Stimulated activated effector memory CD8-positive, alpha-beta T cell treated with anti-CD3 and anti-CD28 coated beads, Interleukin-12 subunit alpha, Interleukin-12 subunit beta, amount 100 ng/mL, for 72 hours (primary cell): ENCODE results near the gene GBP2.

Source experiments
- ATAC-seq: fragments of 150-1000 bp; cut with Tn5 transposase; 2 replicates; pipeline ENCODE4 v1.10.0; 2021
- DNase-seq, 2 donors: peaks; one replicate each; pipeline ENCODE4 v3.0.0; 2021 to 2022; ENCODE audit warnings: low spot score in 2 of 2
- H3K27ac Mint-ChIP-seq: one replicate; pipeline ENCODE4 v1.8.0; 2022; ENCODE audit warnings: mild to moderate bottlenecking, mixed read lengths
- H3K36me3 Mint-ChIP-seq: one replicate; pipeline ENCODE4 v1.8.0; 2022; ENCODE audit warnings: mild to moderate bottlenecking, mixed read lengths
- H3K4me1 Mint-ChIP-seq: one replicate; pipeline ENCODE4 v1.8.0; 2022; ENCODE audit warnings: mixed read lengths
- H3K4me3 Mint-ChIP-seq: one replicate; pipeline ENCODE4 v1.8.0; 2022; ENCODE audit warnings: mild to moderate bottlenecking, mixed read lengths
- H3K9me3 Mint-ChIP-seq: one replicate; pipeline ENCODE4 v1.8.0; 2022; ENCODE audit warnings: mixed read lengths

Gene GBP2, protein sequence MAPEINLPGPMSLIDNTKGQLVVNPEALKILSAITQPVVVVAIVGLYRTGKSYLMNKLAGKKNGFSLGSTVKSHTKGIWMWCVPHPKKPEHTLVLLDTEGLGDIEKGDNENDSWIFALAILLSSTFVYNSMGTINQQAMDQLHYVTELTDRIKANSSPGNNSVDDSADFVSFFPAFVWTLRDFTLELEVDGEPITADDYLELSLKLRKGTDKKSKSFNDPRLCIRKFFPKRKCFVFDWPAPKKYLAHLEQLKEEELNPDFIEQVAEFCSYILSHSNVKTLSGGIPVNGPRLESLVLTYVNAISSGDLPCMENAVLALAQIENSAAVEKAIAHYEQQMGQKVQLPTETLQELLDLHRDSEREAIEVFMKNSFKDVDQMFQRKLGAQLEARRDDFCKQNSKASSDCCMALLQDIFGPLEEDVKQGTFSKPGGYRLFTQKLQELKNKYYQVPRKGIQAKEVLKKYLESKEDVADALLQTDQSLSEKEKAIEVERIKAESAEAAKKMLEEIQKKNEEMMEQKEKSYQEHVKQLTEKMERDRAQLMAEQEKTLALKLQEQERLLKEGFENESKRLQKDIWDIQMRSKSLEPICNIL

DNA sequence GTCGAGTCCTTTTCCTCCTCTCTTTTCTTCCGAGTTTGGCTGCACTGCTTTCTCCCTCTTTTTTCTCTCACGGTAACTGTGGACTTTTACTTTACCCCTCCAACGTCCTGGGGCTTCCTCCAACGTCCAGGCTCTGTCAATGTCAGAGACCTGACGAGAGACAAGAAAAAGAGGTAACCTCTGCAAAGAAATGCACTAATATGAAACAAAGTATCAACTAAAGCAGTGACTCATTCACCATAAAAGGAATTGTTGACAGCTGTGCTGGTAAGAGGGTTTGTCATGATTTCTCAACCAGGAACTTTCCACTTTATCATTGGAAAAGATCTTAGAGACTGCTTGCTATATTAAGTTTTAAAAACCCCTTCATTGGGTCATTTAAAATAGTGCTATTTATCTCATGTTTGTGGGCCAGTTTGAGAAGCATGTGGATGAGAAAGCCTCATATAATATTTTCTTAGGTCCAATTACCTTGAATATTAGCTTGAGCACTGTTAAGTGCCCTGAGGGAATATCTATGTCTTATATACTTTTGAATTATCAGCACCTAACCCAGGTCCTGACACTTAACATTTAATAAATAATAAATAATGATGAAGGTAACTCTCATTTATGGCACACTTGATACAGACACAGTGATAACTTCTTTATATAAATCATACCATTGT lies at the start of gene GBP2:
GBP2 (minus strand) TSS at position 202 of the 668 bp plus-strand sequence. CDS start 4,148 bp downstream, outside the sequence.
- Mint-ChIP-seq H3K4me1 (peaks cover 56% of the 10 kb centered on the region), H3K9me3 (no peaks in the 10 kb centered on the region), H3K27ac (peak within 1 kb of the TSS; percentile 92), H3K4me3 (peak within 1 kb of the TSS; percentile 83), H3K36me3 (peaks cover 26% of the 10 kb centered on the region)
- DNase-seq (peak in 1 of 2 donors; percentile 69), ATAC-seq (peak; percentile 86)

DNA sequence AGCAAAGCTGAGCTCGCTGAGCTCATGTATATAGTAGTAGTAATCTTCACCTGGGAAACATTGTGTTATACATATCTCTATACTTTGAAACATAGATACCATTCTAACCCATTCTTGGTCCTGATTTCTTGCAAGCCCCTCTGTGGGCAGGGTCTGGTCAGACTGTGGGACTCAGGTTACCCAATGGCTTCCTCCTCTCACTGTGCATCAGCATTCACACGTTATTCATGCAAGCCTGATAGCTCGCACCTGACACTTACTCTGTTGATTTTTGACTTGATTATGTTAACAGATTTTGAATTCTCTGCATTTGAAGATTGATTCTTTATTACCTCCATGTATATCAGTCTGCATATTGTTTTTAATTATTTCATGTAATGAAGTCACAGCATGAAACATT lies 48.6 kb upstream of the GBP2 start:
- ATAC-seq (no peak), DNase-seq (no peak)
- Mint-ChIP-seq H3K36me3 (no peaks in the 10 kb centered on the region), H3K4me3 (no peak overlapping the region), H3K9me3 (no peaks in the 10 kb centered on the region), H3K27ac (no peak overlapping the region), H3K4me1 (peaks cover 12% of the 10 kb centered on the region)

DNA sequence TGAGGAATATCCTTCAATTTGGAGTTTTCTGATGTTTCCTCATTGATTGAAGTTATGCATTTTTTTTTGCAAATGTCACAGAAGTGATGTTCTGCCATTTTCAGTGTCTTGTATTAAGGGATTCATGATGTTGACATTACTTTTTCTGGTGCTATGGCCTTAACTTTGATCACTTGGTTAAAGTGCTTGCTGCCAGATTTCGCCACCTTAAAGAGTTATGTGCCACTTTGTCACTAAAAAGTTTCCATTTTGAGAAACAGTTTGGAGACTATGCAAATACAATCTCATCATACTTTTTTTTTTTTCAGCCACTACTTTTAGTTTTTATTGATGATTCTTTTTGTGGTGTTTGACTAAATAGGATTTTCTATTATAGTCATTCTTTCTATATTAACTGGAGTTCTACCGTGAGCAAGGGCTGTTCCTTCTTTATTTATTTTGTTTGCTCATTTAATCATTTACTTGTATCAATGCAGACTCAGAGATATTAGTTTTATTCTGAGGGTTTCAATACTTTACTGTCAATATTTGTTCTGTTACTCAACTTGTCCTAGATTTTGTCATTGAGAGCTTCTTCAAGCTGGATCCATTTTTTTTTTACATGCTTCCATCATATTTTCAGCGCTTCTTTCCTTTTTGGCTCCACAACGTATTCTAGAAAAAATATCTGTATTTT lies 46.7 kb upstream of the GBP2 start:
- no peak overlapping the region for H3K4me3 Mint-ChIP-seq
- DNase-seq (no peak), ATAC-seq (no peak)
- H3K4me1 Mint-ChIP-seq = peaks cover 12% of the 10 kb centered on the region
- H3K36me3 Mint-ChIP-seq = no peaks in the 10 kb centered on the region
- peak overlapping the region; percentile 38 for H3K27ac Mint-ChIP-seq
- H3K9me3 Mint-ChIP-seq = no peaks in the 10 kb centered on the region

DNA sequence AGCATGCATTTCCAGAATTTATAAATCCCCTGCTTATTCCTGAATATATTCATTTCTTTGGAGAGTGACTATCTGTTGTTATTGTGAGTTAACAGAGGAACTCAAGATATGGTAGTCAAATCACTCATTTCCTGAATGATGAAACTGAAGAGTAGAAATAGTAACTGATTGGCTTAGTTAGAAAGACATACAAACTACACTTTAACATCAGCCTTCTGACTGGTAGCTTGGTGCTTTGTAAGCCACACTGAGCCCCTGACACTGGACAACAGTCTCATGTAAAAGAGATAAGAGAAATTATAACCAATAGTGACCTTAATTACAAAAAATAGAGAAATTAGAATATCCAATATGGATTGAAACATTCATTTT lies 45.1 kb upstream of the GBP2 start:
- peak overlapping the region; percentile 58 for H3K27ac Mint-ChIP-seq
- DNase-seq = no peak
- H3K4me3 Mint-ChIP-seq = no peak overlapping the region
- H3K4me1 Mint-ChIP-seq = peaks cover 12% of the 10 kb centered on the region
- no peaks in the 10 kb centered on the region for H3K9me3 Mint-ChIP-seq
- no peaks in the 10 kb centered on the region for H3K36me3 Mint-ChIP-seq
- peak; percentile 74 for ATAC-seq

DNA sequence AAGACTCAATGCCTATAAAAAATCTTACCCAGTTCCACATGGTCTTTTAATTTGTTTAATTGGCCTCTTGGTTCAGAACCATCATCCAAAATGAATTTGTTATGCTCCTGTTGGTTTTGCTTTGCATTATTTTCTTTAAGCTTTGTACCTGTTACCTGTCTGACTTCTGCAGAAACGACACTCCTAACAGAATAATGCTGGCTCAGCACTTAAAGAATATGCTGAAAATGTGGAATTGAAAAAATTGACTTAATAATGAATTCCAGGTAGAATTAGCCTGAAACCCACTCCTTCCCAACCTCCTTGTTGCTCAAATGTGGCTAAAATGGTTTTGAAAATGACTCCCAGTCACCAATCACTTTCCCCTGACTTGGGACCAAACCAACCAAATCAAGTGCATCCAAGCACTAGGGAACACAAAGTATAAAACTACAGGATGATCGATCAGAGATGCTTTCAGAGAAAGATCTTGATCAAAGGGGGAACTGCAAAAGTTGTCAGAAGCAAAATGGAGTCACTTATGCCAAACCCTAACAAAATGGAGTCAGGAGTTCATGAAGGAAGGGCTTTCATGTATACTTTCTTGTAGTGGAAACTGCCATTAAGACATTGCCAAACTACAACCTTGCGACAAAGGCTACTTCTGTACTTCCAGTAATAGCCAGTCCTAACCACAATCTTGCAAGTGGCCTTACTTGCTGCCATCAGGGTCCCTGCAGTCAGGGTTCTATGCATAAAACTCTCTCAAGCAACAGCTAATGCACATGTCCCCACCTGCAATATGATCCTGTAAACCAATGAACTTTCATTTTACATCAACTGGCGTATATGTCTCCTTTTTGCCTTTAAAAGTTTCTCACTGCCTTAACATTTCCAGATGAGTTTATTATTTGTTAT lies 44.5 kb upstream of the GBP2 start:
- Mint-ChIP-seq H3K27ac (peak overlapping the region; percentile 58), H3K4me3 (no peak overlapping the region)
- no peak for ATAC-seq

DNA sequence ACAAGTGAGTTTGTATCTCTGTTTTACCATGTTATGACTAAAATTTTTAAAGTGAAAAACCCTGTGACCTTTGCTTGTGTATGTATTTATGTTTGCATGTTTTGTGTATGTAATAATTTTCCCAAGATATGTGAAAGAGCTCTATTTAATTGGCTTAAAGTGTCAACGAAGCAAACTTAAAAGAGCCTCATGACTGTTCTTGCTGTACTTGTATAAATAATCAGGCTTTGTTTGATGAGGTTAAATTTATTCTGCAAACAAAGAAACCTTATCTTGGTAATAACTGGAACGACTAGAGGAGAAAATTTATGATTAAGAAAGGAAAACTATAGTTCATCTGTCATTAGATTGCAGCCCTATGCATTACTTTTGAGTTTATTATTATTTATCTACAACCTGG lies 43.3 kb upstream of the GBP2 start:
- H3K27ac Mint-ChIP-seq = no peak overlapping the region

More for the DNA sequence above, 44.5 kb upstream of the GBP2 start:
- DNase-seq = peak in 1 of 2 donors; percentile 52
- Mint-ChIP-seq H3K9me3 (no peaks in the 10 kb centered on the region), H3K4me1 (peaks cover 12% of the 10 kb centered on the region), H3K36me3 (no peaks in the 10 kb centered on the region)

DNA sequence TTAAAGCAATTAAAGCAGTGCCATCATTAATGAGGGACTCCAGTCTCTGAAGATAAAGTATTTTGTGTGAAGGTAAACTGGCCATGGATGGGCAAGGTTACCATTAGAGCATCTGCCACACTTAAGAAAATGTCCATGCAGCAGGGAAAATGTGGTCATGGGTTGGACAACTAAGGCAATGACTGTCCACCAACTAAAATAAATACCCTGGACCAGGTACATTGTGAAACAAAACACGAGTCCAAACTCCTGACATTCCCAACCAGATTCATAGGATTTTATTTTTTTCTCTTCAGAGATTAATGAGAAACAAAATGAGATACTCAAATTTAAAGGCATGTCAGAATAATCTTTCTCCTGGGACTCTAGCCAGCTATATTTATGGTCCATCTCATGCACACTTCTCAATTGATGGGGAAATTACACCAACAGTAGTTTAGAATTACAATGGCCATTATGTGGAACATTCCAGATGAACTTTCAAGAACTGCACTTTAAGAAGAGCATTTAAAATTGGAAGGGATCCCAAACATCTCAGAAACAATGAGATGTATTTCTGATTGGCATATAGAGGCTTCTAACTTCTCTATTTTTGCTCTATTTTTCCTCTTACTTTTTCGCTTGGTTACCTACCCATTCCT lies 41.8 kb upstream of the GBP2 start:
- no peak overlapping the region for H3K27ac Mint-ChIP-seq
- DNase-seq = no peak
- no peak for ATAC-seq

More for the DNA sequence above, 43.3 kb upstream of the GBP2 start:
- ATAC-seq (no peak), DNase-seq (no peak)
- Mint-ChIP-seq H3K9me3 (no peaks in the 10 kb centered on the region), H3K4me1 (peaks cover 12% of the 10 kb centered on the region), H3K4me3 (no peak overlapping the region), H3K36me3 (no peaks in the 10 kb centered on the region)

DNA sequence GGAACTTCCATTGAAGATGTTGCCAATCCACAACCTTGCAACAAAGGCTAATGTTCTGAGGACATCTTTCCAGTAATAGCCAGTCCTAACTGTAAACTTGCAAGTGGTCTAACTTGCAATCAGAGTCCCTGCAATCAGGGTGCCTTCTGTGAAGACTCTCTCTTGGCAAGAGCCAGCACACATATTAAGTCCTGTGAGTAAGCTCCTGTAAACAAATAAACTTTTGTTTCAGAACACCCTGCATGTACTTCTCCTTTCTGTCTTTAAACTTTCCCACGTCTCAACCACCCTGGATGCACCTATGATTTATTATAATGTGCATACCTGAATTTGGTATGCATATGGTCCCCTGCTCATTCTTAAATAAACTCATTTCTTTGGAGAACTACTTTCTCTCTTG lies 40.8 kb upstream of the GBP2 start:
- Mint-ChIP-seq H3K4me3 (no peak overlapping the region), H3K4me1 (peaks cover 11% of the 10 kb centered on the region), H3K27ac (no peak overlapping the region), H3K9me3 (no peaks in the 10 kb centered on the region), H3K36me3 (no peaks in the 10 kb centered on the region)
- ATAC-seq (no peak), DNase-seq (no peak)

More for the DNA sequence above, 41.8 kb upstream of the GBP2 start:
- Mint-ChIP-seq H3K4me3 (no peak overlapping the region), H3K36me3 (no peaks in the 10 kb centered on the region), H3K4me1 (peaks cover 12% of the 10 kb centered on the region), H3K9me3 (no peaks in the 10 kb centered on the region)

DNA sequence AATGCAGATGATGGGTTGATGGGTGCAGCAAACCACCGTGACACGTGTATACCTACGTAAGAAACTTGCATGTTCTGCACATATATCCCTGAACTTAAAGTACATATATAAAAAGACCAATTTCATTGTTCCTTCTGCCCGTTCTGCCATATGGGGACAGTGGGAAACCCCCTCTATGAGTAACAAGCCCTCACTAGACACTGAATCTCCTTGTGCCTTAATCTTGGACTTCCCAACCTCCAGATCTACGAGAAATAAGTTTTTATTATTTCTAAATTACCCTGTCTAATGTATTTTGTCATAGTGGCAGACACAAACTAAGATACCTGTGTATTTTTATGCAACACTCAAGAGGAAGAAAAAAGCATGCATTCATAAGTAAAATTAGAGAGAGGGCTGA lies 39.9 kb upstream of the GBP2 start:
- H3K9me3 Mint-ChIP-seq = peaks cover 2% of the 10 kb centered on the region
- H3K4me1 Mint-ChIP-seq = peaks cover 2% of the 10 kb centered on the region
- no peak for DNase-seq
- H3K27ac Mint-ChIP-seq = no peak overlapping the region
- no peak overlapping the region for H3K4me3 Mint-ChIP-seq
- no peak for ATAC-seq
- H3K36me3 Mint-ChIP-seq = no peaks in the 10 kb centered on the region

DNA sequence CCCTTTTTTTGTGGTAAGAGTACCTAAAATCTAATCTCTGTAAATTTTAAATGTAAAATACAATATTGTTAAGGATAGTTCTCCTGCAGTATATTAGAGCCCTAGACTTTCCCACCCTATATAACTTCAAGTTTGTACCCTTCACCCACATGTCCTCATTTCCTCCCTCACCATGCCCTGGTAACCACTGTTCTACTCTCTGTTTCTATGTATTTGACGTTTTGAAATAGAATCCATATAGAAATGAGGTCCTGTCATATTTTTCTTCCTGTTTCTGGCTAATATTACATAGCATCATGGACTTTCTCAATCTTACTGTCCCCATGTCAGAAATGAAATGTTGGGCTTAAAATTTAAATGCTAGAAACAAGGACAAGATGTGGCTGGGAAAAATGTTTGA lies 25.1 kb upstream of the GBP2 start:
- no peak for DNase-seq

DNA sequence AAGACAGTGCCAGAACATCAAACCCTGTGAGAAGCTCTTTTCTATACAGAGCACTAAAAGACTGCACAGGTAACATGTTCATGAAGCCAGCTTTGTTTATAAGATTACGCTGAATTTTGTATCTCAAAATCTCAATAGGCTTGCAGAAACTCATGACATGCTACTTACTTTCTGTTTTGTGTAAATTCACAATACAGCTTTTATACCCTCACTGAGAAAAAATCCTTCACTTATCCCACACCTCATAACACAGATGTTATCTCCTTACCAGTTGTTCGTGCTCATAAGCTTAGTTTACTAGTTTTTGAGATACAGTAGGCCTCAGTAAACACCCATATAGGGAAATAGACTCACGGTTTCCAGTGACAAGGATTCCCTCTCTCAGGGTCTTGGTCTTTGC lies 24.1 kb upstream of the GBP2 start:
- ATAC-seq = no peak
- H3K9me3 Mint-ChIP-seq = no peaks in the 10 kb centered on the region
- no peak for DNase-seq

More for the DNA sequence above, 25.1 kb upstream of the GBP2 start:
- no peak overlapping the region for H3K4me3 Mint-ChIP-seq
- no peaks in the 10 kb centered on the region for H3K4me1 Mint-ChIP-seq
- H3K36me3 Mint-ChIP-seq = no peaks in the 10 kb centered on the region
- ATAC-seq = no peak
- H3K9me3 Mint-ChIP-seq = peaks cover 2% of the 10 kb centered on the region
- H3K27ac Mint-ChIP-seq = no peak overlapping the region

DNA sequence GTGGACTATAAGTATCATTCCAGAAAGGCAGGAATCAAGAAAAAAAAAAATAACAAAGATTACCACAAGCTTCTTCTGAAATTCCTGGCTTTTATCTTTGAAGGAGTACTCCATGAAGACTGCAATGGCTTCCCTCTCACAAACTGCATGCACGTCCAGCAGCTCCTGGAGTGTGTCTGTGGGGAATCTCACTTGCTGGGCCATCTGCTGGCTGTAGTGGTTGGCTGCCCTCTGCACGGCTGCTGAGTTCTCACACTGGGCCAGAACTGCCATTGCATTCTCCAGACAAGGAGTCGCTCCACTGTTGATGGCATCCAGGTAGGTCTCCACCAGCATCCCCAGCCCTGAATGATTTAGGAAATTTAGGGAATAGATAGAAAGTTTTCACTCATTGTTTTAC lies 23.3 kb upstream of the GBP2 start:
- no peaks in the 10 kb centered on the region for H3K36me3 Mint-ChIP-seq
- no peak overlapping the region for H3K4me3 Mint-ChIP-seq
- no peaks in the 10 kb centered on the region for H3K9me3 Mint-ChIP-seq
- no peak for ATAC-seq
- no peaks in the 10 kb centered on the region for H3K4me1 Mint-ChIP-seq
- no peak overlapping the region for H3K27ac Mint-ChIP-seq
- no peak for DNase-seq

More for the DNA sequence above, 24.1 kb upstream of the GBP2 start:
- no peak overlapping the region for H3K27ac Mint-ChIP-seq
- no peak overlapping the region for H3K4me3 Mint-ChIP-seq
- no peaks in the 10 kb centered on the region for H3K36me3 Mint-ChIP-seq
- H3K4me1 Mint-ChIP-seq = no peaks in the 10 kb centered on the region

DNA sequence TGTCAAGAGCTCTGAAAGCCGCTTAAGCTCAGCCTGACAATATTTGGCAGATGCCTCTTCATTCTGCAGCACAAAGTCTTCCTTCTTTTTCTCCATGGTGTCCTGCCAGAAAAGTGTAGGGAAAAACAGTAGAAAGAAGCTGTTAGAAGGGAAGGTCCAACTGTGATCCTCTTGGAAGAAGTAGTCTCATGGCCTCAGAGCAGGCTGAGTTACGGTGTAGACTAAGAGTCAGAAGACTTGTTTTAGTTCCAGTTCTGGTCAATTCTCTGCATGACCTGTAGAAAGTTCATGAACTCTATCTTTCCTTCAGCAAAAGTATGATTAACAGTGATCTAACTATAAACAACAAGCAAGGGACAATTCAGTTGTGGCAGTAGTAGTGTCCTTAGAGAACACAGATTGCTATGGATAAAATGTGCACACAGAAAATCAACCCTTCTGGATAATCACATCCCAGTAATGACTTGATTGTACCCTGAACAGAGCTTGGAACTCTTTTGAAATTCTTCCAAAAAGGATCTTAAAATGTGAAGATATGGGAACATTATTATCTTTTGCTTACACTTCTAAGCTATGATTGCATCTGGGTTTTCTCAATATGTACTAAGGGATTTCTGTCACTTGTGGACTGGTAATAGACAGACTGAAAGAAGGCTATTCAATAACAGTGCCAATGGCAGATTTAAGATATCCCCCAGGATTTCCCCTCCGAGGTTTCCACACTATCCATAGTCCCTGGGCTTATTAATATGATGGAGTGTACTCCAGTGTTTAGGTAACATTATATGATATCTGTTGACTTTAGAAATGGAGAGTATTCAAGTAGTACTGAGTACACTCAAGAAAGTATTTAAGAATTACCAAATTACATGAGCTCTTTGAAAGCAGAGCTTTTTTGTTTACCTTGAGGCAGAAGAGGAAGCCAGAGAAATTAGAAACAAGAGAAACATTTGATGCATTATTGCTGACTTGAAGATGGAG lies 22.1 kb upstream of the GBP2 start:
- H3K27ac Mint-ChIP-seq = no peak overlapping the region
- H3K36me3 Mint-ChIP-seq = no peaks in the 10 kb centered on the region
- no peak for DNase-seq
- no peak for ATAC-seq
- H3K9me3 Mint-ChIP-seq = no peaks in the 10 kb centered on the region
- no peaks in the 10 kb centered on the region for H3K4me1 Mint-ChIP-seq
- no peak overlapping the region for H3K4me3 Mint-ChIP-seq
